Right lobe of liver (tissue), 4 donors: ENCODE data around the gene PRR18.

Experiments
- POLR2A ChIP-seq: fragments of 450-650 bp; IDR thresholded peaks from one replicate; pipeline ENCODE4 v1.6.1; 2017; ENCODE audit warnings: antibody characterized with exemption, mild to moderate bottlenecking
- TF ChIP-seq, protein P1 (sequence below), 4 donors: fragments of 200-600 bp in 3 of 4; fragments of 450-650 bp in 1 of 4; IDR thresholded peaks; one replicate each; pipeline versions ENCODE4 v1.5.1 to v1.8.0; 2016 to 2022; ENCODE audit warnings: antibody characterized with exemption in 4 of 4, mild to moderate bottlenecking in 2 of 4
- donor health status: DM: no; HTN: no; CAD: no.
- donor health status: DM: no; HTN: no; CAD: no.
- donor health status: DM: no; HTN: yes; CAD: no.

- TF ChIP-seq, protein P1, sequence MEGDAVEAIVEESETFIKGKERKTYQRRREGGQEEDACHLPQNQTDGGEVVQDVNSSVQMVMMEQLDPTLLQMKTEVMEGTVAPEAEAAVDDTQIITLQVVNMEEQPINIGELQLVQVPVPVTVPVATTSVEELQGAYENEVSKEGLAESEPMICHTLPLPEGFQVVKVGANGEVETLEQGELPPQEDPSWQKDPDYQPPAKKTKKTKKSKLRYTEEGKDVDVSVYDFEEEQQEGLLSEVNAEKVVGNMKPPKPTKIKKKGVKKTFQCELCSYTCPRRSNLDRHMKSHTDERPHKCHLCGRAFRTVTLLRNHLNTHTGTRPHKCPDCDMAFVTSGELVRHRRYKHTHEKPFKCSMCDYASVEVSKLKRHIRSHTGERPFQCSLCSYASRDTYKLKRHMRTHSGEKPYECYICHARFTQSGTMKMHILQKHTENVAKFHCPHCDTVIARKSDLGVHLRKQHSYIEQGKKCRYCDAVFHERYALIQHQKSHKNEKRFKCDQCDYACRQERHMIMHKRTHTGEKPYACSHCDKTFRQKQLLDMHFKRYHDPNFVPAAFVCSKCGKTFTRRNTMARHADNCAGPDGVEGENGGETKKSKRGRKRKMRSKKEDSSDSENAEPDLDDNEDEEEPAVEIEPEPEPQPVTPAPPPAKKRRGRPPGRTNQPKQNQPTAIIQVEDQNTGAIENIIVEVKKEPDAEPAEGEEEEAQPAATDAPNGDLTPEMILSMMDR (IDR thresholded peaks at IDR 0.05) = no peak
- no peak for TF ChIP-seq POLR2A
Measured at GRCh38 chr6:166353507-166353906, 45.3 kb upstream of the PRR18 start.
